Muscle of back (tissue), 11 donors: ENCODE data around the gene CEP41. TPM values are rescaled to one million over a fixed set of nuclear protein-coding genes. Genes with fewer than 3 reads are reported as not detected.
A peak's percentile ranks its signal among the peaks of the same experiment; 100 is the strongest.
"Not testable (repeated sequence)": the region's sequence is repeated elsewhere in the genome, so short reads cannot be mapped to it uniquely, and the experiment has no call there.

Experiments used
- DNase-seq, 3 donors: peaks; one replicate each; pipeline versions ENCODE4 v3.0.0 to v3.0.0-alpha.2; 2013
- polyA plus RNA-seq, 10 donors: library from polyadenylated mRNA; unstranded; fragments of 120-200 nt; gene quantifications; one replicate each; pipeline ENCODE4 v1.2.1, GENCODE V29; 2013; ENCODE audit not compliant: insufficient read length in 10 of 10

CEP41 gene
- polyA plus RNA-seq, 10 donors, result 17.7 to 35.3 (median 25.4) TPM

- no peak for DNase-seq
Observed at GRCh38 chr7:130463553-130464434, 23.0 kb upstream of the CEP41 start.

- no peak for DNase-seq
Observed at GRCh38 chr7:130461272-130461671, 20.5 kb upstream of the CEP41 start.

- DNase-seq, result no peak
Observed at GRCh38 chr7:130458257-130458656, 17.4 kb upstream of the CEP41 start.

GRCh38 chr7:130454959-130455358 is 14.1 kb upstream of the CEP41 start:
- peak in 1 of 3 donors; percentile 24 for DNase-seq

GRCh38 chr7:130452951-130453350 is 12.1 kb upstream of the CEP41 start:
- peak; percentile 87 to 97 (median 92) for DNase-seq

- not testable (repeated sequence) for DNase-seq
Observed at GRCh38 chr7:130451344-130451743, 10.5 kb upstream of the CEP41 start.

- no peak for DNase-seq
Observed at GRCh38 chr7:130446259-130446658, 5.4 kb upstream of the CEP41 start.

GRCh38 chr7:130444751-130445407 is 4.1 kb upstream of the CEP41 start:
- DNase-seq, result peak; percentile 40 to 88 (median 78)

- peak; percentile 85 to 93 (median 89) for DNase-seq
Observed at GRCh38 chr7:130444234-130444633, 3.4 kb upstream of the CEP41 start.

GRCh38 chr7:130442601-130443000 is 1.8 kb upstream of the CEP41 start:
- DNase-seq, result peak in 1 of 3 donors; percentile 30

GRCh38 chr7:130441408-130441869 is 623 bp upstream of the CEP41 start:
- peak in 1 of 3 donors; percentile 78 for DNase-seq

GRCh38 chr7:130436253-130436652 is 4.6 kb downstream of the CEP41 start:
- DNase-seq, result no peak

- no peak for DNase-seq
Observed at GRCh38 chr7:130435311-130435854, 5.4 kb downstream of the CEP41 start.

GRCh38 chr7:130433301-130433700 is 7.5 kb downstream of the CEP41 start:
- no peak for DNase-seq

GRCh38 chr7:130432886-130433285 is 7.9 kb downstream of the CEP41 start:
- no peak for DNase-seq

GRCh38 chr7:130430841-130431666 is 9.8 kb downstream of the CEP41 start:
- DNase-seq, result peak; percentile 93 to 98 (median 96)

GRCh38 chr7:130430115-130430514 is 10.7 kb downstream of the CEP41 start:
- DNase-seq, result peak in 1 of 3 donors; percentile 65

GRCh38 chr7:130429019-130429418 is 11.8 kb downstream of the CEP41 start:
- DNase-seq, result peak in 1 of 3 donors; percentile 15

- peak in 1 of 3 donors; percentile 60 for DNase-seq
Observed at GRCh38 chr7:130426564-130426963, 14.3 kb downstream of the CEP41 start.

GRCh38 chr7:130425796-130426195 is 15.0 kb downstream of the CEP41 start:
- peak in 1 of 3 donors; percentile 50 for DNase-seq

GRCh38 chr7:130423501-130424037 is 17.2 kb downstream of the CEP41 start:
- DNase-seq, result no peak
